H1 (cell line): ENCODE measurements around the gene PDPK1. TPM values are rescaled to one million over a fixed set of nuclear protein-coding genes. Genes with fewer than 3 reads are reported as not detected.

ENCODE experiments used
- CTCF ChIA-PET: fragments of 300-600 bp; sonication (Branson Sonifier 250); formaldehyde crosslinking; loops from one replicate; lab custom pipeline; 2021; ENCODE audit not compliant: partially characterized antibody; lab: Charles Lee
- POLR2A ChIA-PET: fragments of 300-600 bp; sonication (Branson Sonifier 250); formaldehyde crosslinking; loops from one replicate; lab custom pipeline; 2021; ENCODE audit warnings: inconsistent platforms; ENCODE audit not compliant: partially characterized antibody; lab: Charles Lee
- DNase-seq, 2 experiments: peaks; one replicate each; pipeline versions ENCODE4 v3.0.0 to v3.0.0-alpha.2; 2010 to 2022; ENCODE audit warnings: low spot score in 2 of 2, low read depth in 1 of 2, mixed read lengths in 1 of 2
- FAIRE-seq: peaks from 2 replicates; lab custom pipeline; 2011; peaks lifted over from hg19 to GRCh38; lab: Jason Lieb, UNC
- H2AFZ ChIP-seq: 2 replicates; pipeline ENCODE4 v1.8.1; 2012; ENCODE audit warnings: low read length, inconsistent platforms
- H2AK5ac ChIP-seq: 2 replicates; pipeline ENCODE4 v1.6.1; 2013; ENCODE audit warnings: low read depth, low read length
- H2BK120ac ChIP-seq: replicated peaks from 2 replicates; pipeline ENCODE3; 2013; ENCODE audit warnings: low read depth, low read length, inconsistent platforms
- H2BK12ac ChIP-seq: 2 replicates; pipeline ENCODE4 v1.6.1; 2013; ENCODE audit warnings: low read depth, low read length
- H2BK15ac ChIP-seq: 2 replicates; pipeline ENCODE4 v1.6.1; 2013; ENCODE audit warnings: low read length
- H2BK20ac ChIP-seq: 2 replicates; pipeline ENCODE4 v1.6.1; 2013; ENCODE audit warnings: low read length
- H2BK5ac ChIP-seq: 2 replicates; pipeline ENCODE4 v1.6.1; 2013; ENCODE audit warnings: low read depth, low read length
- H3K14ac ChIP-seq: 2 replicates; pipeline ENCODE4 v1.6.1; 2013; ENCODE audit warnings: inconsistent platforms; ENCODE audit not compliant: insufficient read length
- H3K18ac ChIP-seq: 2 replicates; pipeline ENCODE4 v1.6.1; 2013; ENCODE audit warnings: low read length; ENCODE audit errors: extremely low read depth
- H3K23ac ChIP-seq: 2 replicates; pipeline ENCODE4 v1.6.1; 2013; ENCODE audit warnings: inconsistent platforms; ENCODE audit not compliant: insufficient read length
- H3K23me2 ChIP-seq: 2 replicates; pipeline ENCODE4 v1.6.1; 2013; ENCODE audit warnings: low read depth, low read length
- H3K27ac ChIP-seq: 2 replicates; pipeline ENCODE4 v1.6.1; 2011; ENCODE audit warnings: low read depth, low read length, inconsistent platforms
- H3K27me3 ChIP-seq, 4 experiments: replicated peaks in 1 of 4; 1 replicate in 1 of 4; 2 replicates in 3 of 4; pipeline versions ENCODE4 v1.6.1 to v1.8.1; 2011 to 2013; ENCODE audit warnings: low read length in 3 of 4, mild to moderate bottlenecking in 3 of 4, inconsistent platforms in 2 of 4, mixed read lengths in 2 of 4, moderate library complexity in 1 of 4; ENCODE audit not compliant: control insufficient read depth in 3 of 4, insufficient read depth in 3 of 4; ENCODE audit errors: extremely low read depth in 1 of 4
- H3K36me3 ChIP-seq, 4 experiments: 2 replicates each; pipeline versions ENCODE4 v1.6.1 to v1.8.1; 2011 to 2013; ENCODE audit warnings: mild to moderate bottlenecking in 4 of 4, low read length in 3 of 4, moderate library complexity in 2 of 4, control low read depth in 1 of 4, inconsistent platforms in 1 of 4; ENCODE audit not compliant: insufficient read depth in 4 of 4, control insufficient read depth in 2 of 4
- H3K4ac ChIP-seq: replicated peaks from 2 replicates; pipeline ENCODE3; 2013; ENCODE audit warnings: low read length, low read depth, mixed read lengths, inconsistent platforms; ENCODE audit not compliant: insufficient read length
- H3K4me1 ChIP-seq, 4 experiments: replicated peaks in 1 of 4; 1 replicate in 1 of 4; 2 replicates in 3 of 4; pipeline versions ENCODE4 v1.6.1 to v1.8.1; 2011 to 2013; ENCODE audit warnings: low read length in 3 of 4, inconsistent platforms in 2 of 4, mixed read lengths in 1 of 4; ENCODE audit not compliant: insufficient read depth in 4 of 4, control insufficient read depth in 3 of 4
- H3K4me2 ChIP-seq, 2 experiments: 2 replicates each; pipeline versions ENCODE4 v1.6.1 to v1.8.1; 2011 to 2013; ENCODE audit warnings: low read depth in 2 of 2, low read length in 2 of 2, control low read depth in 1 of 2, inconsistent platforms in 1 of 2, mild to moderate bottlenecking in 1 of 2; ENCODE audit not compliant: insufficient read depth in 1 of 2
- H3K4me3 ChIP-seq, 4 experiments: fragments of 200-600, 300-600 bp in 1 of 4; sonication (generic), shearing (Covaris generic), sonication (Bioruptor Twin) in 1 of 4; 2 replicates each; pipeline versions ENCODE4 v1.5.1 to v1.8.1; 2011 to 2016; ENCODE audit warnings: low read length in 4 of 4, low read depth in 3 of 4, control low read depth in 2 of 4, inconsistent platforms in 2 of 4, mild to moderate bottlenecking in 2 of 4, mixed read lengths in 1 of 4, moderate library complexity in 1 of 4; ENCODE audit not compliant: insufficient read depth in 2 of 4; ENCODE audit errors: extremely low read depth in 1 of 4
- H3K56ac ChIP-seq: replicated peaks from 2 replicates; pipeline ENCODE3; 2013; ENCODE audit warnings: low read depth, mild to moderate bottlenecking, mixed read lengths, low read length, inconsistent platforms; ENCODE audit not compliant: insufficient read length
- H3K79me1 ChIP-seq: 2 replicates; pipeline ENCODE4 v1.6.1; 2013; ENCODE audit warnings: low read depth, low read length, control low read depth
- H3K79me2 ChIP-seq, 2 experiments: 2 replicates each; pipeline versions ENCODE4 v1.6.1 to v1.8.1; 2012 to 2013; ENCODE audit warnings: low read length in 2 of 2, mild to moderate bottlenecking in 2 of 2, inconsistent platforms in 1 of 2; ENCODE audit not compliant: insufficient read depth in 2 of 2, control insufficient read depth in 1 of 2
- H3K9ac ChIP-seq, 4 experiments: replicated peaks in 1 of 4; 1 replicate in 1 of 4; 2 replicates in 3 of 4; pipeline versions ENCODE4 v1.6.1 to v1.8.1; 2011 to 2013; ENCODE audit warnings: low read depth in 3 of 4, low read length in 3 of 4, control low read depth in 2 of 4, mild to moderate bottlenecking in 2 of 4, moderate library complexity in 2 of 4, inconsistent platforms in 1 of 4; ENCODE audit errors: extremely low read depth in 1 of 4
- H3K9me3 ChIP-seq, 2 experiments: 2 replicates each; pipeline versions ENCODE4 v1.6.1 to v1.8.1; 2012 to 2013; ENCODE audit warnings: mild to moderate bottlenecking in 2 of 2, moderate library complexity in 2 of 2, control low read depth in 1 of 2, inconsistent platforms in 1 of 2, low read depth in 1 of 2, low read length in 1 of 2, mixed read lengths in 1 of 2; ENCODE audit not compliant: insufficient read depth in 2 of 2
- H4K20me1 ChIP-seq, 2 experiments: replicated peaks in 1 of 2; 2 replicates each; pipeline versions ENCODE3 to v1.8.1; 2011 to 2013; ENCODE audit warnings: inconsistent platforms in 2 of 2, low read length in 2 of 2, mild to moderate bottlenecking in 1 of 2; ENCODE audit not compliant: insufficient read depth in 2 of 2, control insufficient read depth in 1 of 2
- H4K5ac ChIP-seq: 2 replicates; pipeline ENCODE4 v1.6.1; 2013; ENCODE audit warnings: low read length, low read depth, mixed read lengths, inconsistent platforms; ENCODE audit not compliant: insufficient read length
- H4K8ac ChIP-seq: 2 replicates; pipeline ENCODE4 v1.8.0; 2013; ENCODE audit warnings: mild to moderate bottlenecking, moderate library complexity, low read length, inconsistent platforms; ENCODE audit not compliant: insufficient read depth; ENCODE audit errors: extremely low read depth
- H4K91ac ChIP-seq: replicated peaks from 2 replicates; pipeline ENCODE3; 2013; ENCODE audit warnings: low read length, mixed read lengths, inconsistent platforms; ENCODE audit not compliant: insufficient read length
- CBX5 ChIP-seq: fragments of 300-800, 300-1000 bp; sonication (generic); IDR thresholded peaks from 2 replicates; pipeline ENCODE4 v1.7.1; 2016; ENCODE audit warnings: antibody characterized with exemption, low read length, low read depth
- CEBPB ChIP-seq: IDR thresholded peaks from 2 replicates; pipeline ENCODE4 v1.6.1; 2012; ENCODE audit warnings: low read depth, low read length
- E2F6 ChIP-seq: IDR thresholded peaks from 2 replicates; pipeline ENCODE4 v1.6.1; 2012; ENCODE audit warnings: inconsistent platforms
- EZH2 ChIP-seq: fragments of 200-600 bp; sonication (generic); IDR thresholded peaks from 2 replicates; pipeline ENCODE4 v1.7.1; 2012; ENCODE audit warnings: low read depth, mild to moderate bottlenecking, moderate library complexity, low read length, inconsistent platforms; ENCODE audit not compliant: severe bottlenecking
- GABPA ChIP-seq: IDR thresholded peaks from 2 replicates; pipeline ENCODE4 v1.6.1; 2011; ENCODE audit warnings: mild to moderate bottlenecking, low read length, moderate library complexity, borderline replicate concordance; ENCODE audit not compliant: insufficient read depth
- KDM5A ChIP-seq: fragments of 200-600 bp; IDR thresholded peaks from 2 replicates; pipeline ENCODE4 v1.7.1; 2012; ENCODE audit warnings: mild to moderate bottlenecking, low read length, inconsistent platforms, mixed read lengths
- NRF1 ChIP-seq: IDR thresholded peaks from 2 replicates; pipeline ENCODE4 v1.6.1; 2011; ENCODE audit warnings: mild to moderate bottlenecking, low read depth, low read length, improper control_type of control experiment
- POLR2A ChIP-seq, 2 experiments: IDR thresholded peaks; 1 replicate in 1 of 2; 2 replicates in 1 of 2; pipeline ENCODE4 v1.6.1; 2011; ENCODE audit warnings: low read depth in 2 of 2, low read length in 2 of 2, mild to moderate bottlenecking in 2 of 2; ENCODE audit errors: control extremely low read depth in 1 of 2
- POLR2AphosphoS5 ChIP-seq: IDR thresholded peaks from 2 replicates; pipeline ENCODE4 v1.6.1; 2011; ENCODE audit warnings: low read depth, low read length
- RAD21 ChIP-seq, 2 experiments: IDR thresholded peaks in 1 of 2; conservative IDR thresholded peaks in 1 of 2; 2 replicates each; pipeline ENCODE4 v1.6.1; 2011; ENCODE audit warnings: low read depth in 2 of 2, low read length in 2 of 2, improper control_type of control experiment in 1 of 2, inconsistent platforms in 1 of 2, mild to moderate bottlenecking in 1 of 2, moderate library complexity in 1 of 2
- TEAD4 ChIP-seq: IDR thresholded peaks from 2 replicates; pipeline ENCODE4 v1.6.1; 2012; ENCODE audit warnings: low read depth, low read length, inconsistent platforms, mixed read lengths
- WGBS, 2 experiments: shearing (Covaris generic) in 1 of 2; methylation state at CpG; one replicate each; pipeline versions ENCODE4 v1.1.6 to v1.1.7; 2013 to 2015; ENCODE audit warnings: low lambda C conversion rate in 2 of 2, mixed read lengths in 2 of 2, inconsistent platforms in 1 of 2, low coverage in 1 of 2, missing lambda C conversion rate in 1 of 2; ENCODE audit not compliant: insufficient replicate concordance in 2 of 2, insufficient coverage in 1 of 2, insufficient read length in 1 of 2; ENCODE audit errors: extremely low coverage in 1 of 2, missing lambda C conversion rate in 1 of 2; 5-methylcytosine and 5-hydroxymethylcytosine counted together
- polyA plus RNA-seq, 7 experiments: library from polyadenylated mRNA; depleted of rRNA in 3 of 7; stranded (reverse) in 5 of 7; unstranded in 2 of 7; fragments of >200 nt in 5 of 7; fragments of 200-250 nt in 2 of 7; gene quantifications; 1 replicate in 5 of 7; 2 replicates in 1 of 7; 4 replicates in 1 of 7; pipeline versions ENCODE4 v1.2.1 to v1.2.3, GENCODE V29; 2011 to 2013; ENCODE audit warnings: missing spikeins in 2 of 7, mixed read lengths in 2 of 7
- total RNA-seq: library from RNA; stranded (reverse); fragmentation: NEBNext Ultra II Directional; extraction: Animal tissue kit (Norgen Biotek cat#: 25700); gene quantifications from 2 replicates; pipeline ENCODE4 v1.2.1, GENCODE V29; 2021

Gene PDPK1
- total and polyA plus RNA-seq, 2 of the 8 experiments (the other 6 are each of a cell fraction or from before 2014, with no cell fraction given), result 17.1 to 27.8 TPM

DNA sequence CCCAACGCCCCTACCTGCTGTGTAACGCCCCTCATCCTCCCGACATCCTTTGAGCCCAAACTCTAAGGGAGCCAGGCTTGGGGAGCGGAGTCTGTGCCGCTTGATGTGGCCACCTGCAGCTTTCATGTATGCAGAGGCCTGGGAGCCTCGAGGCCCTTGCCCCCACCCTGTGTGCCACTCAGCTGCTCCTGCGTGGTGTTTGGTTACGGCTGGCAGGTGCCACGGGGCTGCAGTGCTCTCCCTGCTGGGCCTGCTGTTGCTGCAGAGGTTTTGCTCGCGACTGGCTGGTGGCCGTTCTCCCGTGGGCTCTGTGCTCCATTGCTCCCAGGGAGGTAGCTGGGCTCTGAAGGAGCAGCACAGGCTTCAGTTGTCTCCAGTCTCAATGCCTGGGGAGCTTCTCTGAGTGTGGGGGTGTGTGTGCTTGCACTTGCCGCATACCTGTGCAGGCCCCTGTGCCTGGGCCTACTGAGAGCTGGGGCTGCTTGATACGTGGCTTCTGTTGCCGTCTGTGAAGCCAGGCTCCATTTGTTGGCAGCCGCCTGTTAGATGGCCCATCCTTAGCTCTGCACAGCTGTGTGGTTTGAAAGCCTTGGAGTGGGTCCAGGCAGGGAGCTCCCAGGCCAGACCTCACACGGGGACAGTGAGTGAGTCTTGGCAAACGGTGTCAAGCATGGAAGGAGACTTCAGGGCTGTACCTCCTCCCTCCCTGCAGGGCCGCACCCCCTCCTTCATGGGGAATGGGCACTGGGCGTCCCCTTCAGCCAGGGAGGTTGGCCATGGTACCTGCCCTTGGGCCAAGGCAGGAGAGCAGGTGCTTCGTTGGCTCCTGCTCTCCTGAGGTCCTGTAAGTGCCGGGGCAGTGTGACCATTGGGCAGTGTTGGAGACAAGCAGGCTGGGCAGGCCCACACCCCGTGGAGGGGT is 47.2 kb downstream of the PDPK1 start:
- Histone ChIP-seq H3K79me2 (no peaks in the 10 kb centered on the region), H3K18ac (no peak overlapping the region), H3K9ac (0 out of 7 replicates have a peak overlapping the region, but pooled peaks of 1 of the 4 experiments have one; percentile 8), H3K14ac (no peak overlapping the region), H2BK5ac (no peak overlapping the region), H2AK5ac (no peak overlapping the region), H3K9me3 (no peaks in the 10 kb centered on the region), H4K91ac (no peak overlapping the region), H4K5ac (no peak overlapping the region), H3K23ac (no peak overlapping the region), H3K23me2 (no peaks in the 10 kb centered on the region), H3K4me2 (no peak overlapping the region), H4K20me1 (peaks cover 0 to 7% of the 10 kb centered on the region in 2 experiments), H2BK120ac (no peak overlapping the region), H3K4me3 (no peak overlapping the region), H3K79me1 (no peaks in the 10 kb centered on the region), H2BK12ac (no peak overlapping the region), H3K56ac (no peak overlapping the region), H3K4ac (no peak overlapping the region), H4K8ac (no peak overlapping the region; the same call in 1 of the 2 replicates), H2AFZ (no peak overlapping the region), H3K4me1 (no peaks in the 10 kb centered on the region), H3K27me3 (no peaks in the 10 kb centered on the region), H2BK15ac (no peak overlapping the region), H3K36me3 (peaks cover 0 to 7% (median 5%) of the 10 kb centered on the region in 4 experiments; a peak in 2 of 8 replicates), H2BK20ac (no peak overlapping the region), H3K27ac (no peak overlapping the region)
- no peak for DNase-seq
- WGBS, 2 experiments, result 92% methylated on average over 22 of the region's 24 CpGs; no CpG with 5 or more reads in 1 of the 2 experiments
- FAIRE-seq, result no peak
- POLR2A ChIA-PET, result interaction anchor here (1.6 kb wide), 1 partner anchor 18 kb away, joined by 7 read pairs; no protein-coding TSS in a partner anchor
- CTCF ChIA-PET, result interaction anchor here (0.8 to 1.2 kb wide), 3 partner anchors 10 to 330 kb away, joined by 3 to 6 read pairs (median 3); no protein-coding TSS in a partner anchor
- no peak for TF ChIP-seq POLR2A (IDR thresholded peaks at IDR 0.05; ENCODE audit: control extremely low read depth in 1 of 2, low read depth in 2 of 2, low read length in 2 of 2)
- TF ChIP-seq EZH2, result no peak
- TF ChIP-seq NRF1, result no peak
- no peak for TF ChIP-seq CBX5
- no peak for TF ChIP-seq POLR2AphosphoS5
- no peak for TF ChIP-seq RAD21 (IDR thresholded peaks at IDR 0.05 in 1 of 2, conservative IDR thresholded peaks at IDR 0.05 in 1 of 2; ENCODE audit: low read depth in 2 of 2, low read length in 2 of 2)
- TF ChIP-seq KDM5A, result no peak
- TF ChIP-seq TEAD4, result no peak
- TF ChIP-seq GABPA, result no peak
- no peak for TF ChIP-seq E2F6
- no peak for TF ChIP-seq CEBPB
